Fibroblast of lung (primary cell): Measurements from ENCODE around the gene GOLGA3. TPM values are rescaled to one million over a fixed set of nuclear protein-coding genes. Genes with fewer than 3 reads are reported as not detected.
A peak's percentile ranks its signal among the peaks of the same experiment; 100 is the strongest.
"Not testable (repeated sequence)": the region's sequence is repeated elsewhere in the genome, so short reads cannot be mapped to it uniquely, and the experiment has no call there.

Source experiments
- DNase-seq, 2 donors: peaks; one replicate each; pipeline versions ENCODE4 v3.0.0 to v3.0.0-alpha.2; 2010; ENCODE audit warnings: low read depth in 2 of 2
- H2AFZ ChIP-seq: 2 replicates; pipeline ENCODE4 v1.5.1; 2012; ENCODE audit warnings: low read length, control low read depth, inconsistent platforms
- H3K27ac ChIP-seq: 2 replicates; pipeline ENCODE4 v1.5.1; 2011; ENCODE audit warnings: low read length, control low read depth; ENCODE audit not compliant: insufficient read depth
- H3K27me3 ChIP-seq: 2 replicates; pipeline ENCODE4 v1.5.1; 2011; ENCODE audit warnings: mild to moderate bottlenecking, low read length; ENCODE audit not compliant: control insufficient read depth, insufficient read depth
- H3K36me3 ChIP-seq: 2 replicates; pipeline ENCODE4 v1.5.1; 2011; ENCODE audit warnings: low read length; ENCODE audit not compliant: control insufficient read depth, insufficient read depth
- H3K4me1 ChIP-seq: 2 replicates; pipeline ENCODE4 v1.5.1; 2011; ENCODE audit warnings: low read length; ENCODE audit not compliant: control insufficient read depth, insufficient read depth; ENCODE audit errors: extremely low read depth
- H3K4me2 ChIP-seq: 2 replicates; pipeline ENCODE4 v1.5.1; 2011; ENCODE audit warnings: low read length, control low read depth; ENCODE audit not compliant: insufficient read depth; ENCODE audit errors: extremely low read depth
- H3K4me3 ChIP-seq, 4 experiments: fragments of 200-600 bp in 1 of 4; sonication (generic) in 1 of 4; replicated peaks in 1 of 4; 2 replicates each; pipeline ENCODE4 v1.5.1; 2011 to 2016; ENCODE audit warnings: low read length in 4 of 4, low read depth in 3 of 4, mild to moderate bottlenecking in 3 of 4, control low read depth in 2 of 4, inconsistent platforms in 1 of 4, mixed read lengths in 1 of 4; ENCODE audit not compliant: insufficient read depth in 1 of 4; ENCODE audit errors: control extremely low read depth in 1 of 4
- H3K79me2 ChIP-seq: 2 replicates; pipeline ENCODE4 v1.5.1; 2012; ENCODE audit warnings: mild to moderate bottlenecking, low read length, inconsistent platforms; ENCODE audit not compliant: control insufficient read depth, insufficient read depth
- H3K9ac ChIP-seq: 2 replicates; pipeline ENCODE4 v1.5.1; 2011; ENCODE audit warnings: mild to moderate bottlenecking, low read length, control low read depth; ENCODE audit not compliant: insufficient read depth
- H3K9me3 ChIP-seq: 2 replicates; pipeline ENCODE4 v1.5.1; 2012; ENCODE audit warnings: low read depth, low read length; ENCODE audit not compliant: control insufficient read depth, insufficient read depth
- H4K20me1 ChIP-seq: 2 replicates; pipeline ENCODE4 v1.5.1; 2011; ENCODE audit warnings: low read length; ENCODE audit not compliant: control insufficient read depth, insufficient read depth; ENCODE audit errors: extremely low read depth
- EZH2 ChIP-seq: IDR thresholded peaks from 2 replicates; pipeline ENCODE4 v1.5.1; 2012; ENCODE audit warnings: low read length, control low read depth, mild to moderate bottlenecking; ENCODE audit errors: missing control alignments
- polyA minus RNA-seq: library from RNA; depleted of rRNA, polyadenylated mRNA; stranded (reverse); fragments of >200 nt; gene quantifications from 2 replicates; pipeline ENCODE4 v1.2.3, GENCODE V29; 2011; ENCODE audit warnings: low replicate concordance
- polyA plus RNA-seq, 2 donors: library from polyadenylated mRNA; depleted of rRNA in 1 of 2; stranded (reverse) in 1 of 2; unstranded in 1 of 2; fragments of >200 nt; gene quantifications; 2 replicates each; pipeline ENCODE4 v1.2.1, GENCODE V29; 2011 to 2012; ENCODE audit warnings: missing spikeins in 1 of 2
- total RNA-seq: library from RNA; depleted of rRNA; stranded (reverse); fragments of >200 nt; gene quantifications from 2 replicates; pipeline ENCODE4 v1.2.1, GENCODE V29; 2014
- TF ChIP-seq, protein P1 (sequence below), 2 donors: IDR thresholded peaks in 1 of 2; conservative IDR thresholded peaks in 1 of 2; 1 replicate in 1 of 2; 2 replicates in 1 of 2; pipeline ENCODE4 v1.5.1; 2011 to 2012; ENCODE audit warnings: low read length in 2 of 2, control low read depth in 1 of 2, inconsistent platforms in 1 of 2, low read depth in 1 of 2, mild to moderate bottlenecking in 1 of 2

GOLGA3 gene, protein sequence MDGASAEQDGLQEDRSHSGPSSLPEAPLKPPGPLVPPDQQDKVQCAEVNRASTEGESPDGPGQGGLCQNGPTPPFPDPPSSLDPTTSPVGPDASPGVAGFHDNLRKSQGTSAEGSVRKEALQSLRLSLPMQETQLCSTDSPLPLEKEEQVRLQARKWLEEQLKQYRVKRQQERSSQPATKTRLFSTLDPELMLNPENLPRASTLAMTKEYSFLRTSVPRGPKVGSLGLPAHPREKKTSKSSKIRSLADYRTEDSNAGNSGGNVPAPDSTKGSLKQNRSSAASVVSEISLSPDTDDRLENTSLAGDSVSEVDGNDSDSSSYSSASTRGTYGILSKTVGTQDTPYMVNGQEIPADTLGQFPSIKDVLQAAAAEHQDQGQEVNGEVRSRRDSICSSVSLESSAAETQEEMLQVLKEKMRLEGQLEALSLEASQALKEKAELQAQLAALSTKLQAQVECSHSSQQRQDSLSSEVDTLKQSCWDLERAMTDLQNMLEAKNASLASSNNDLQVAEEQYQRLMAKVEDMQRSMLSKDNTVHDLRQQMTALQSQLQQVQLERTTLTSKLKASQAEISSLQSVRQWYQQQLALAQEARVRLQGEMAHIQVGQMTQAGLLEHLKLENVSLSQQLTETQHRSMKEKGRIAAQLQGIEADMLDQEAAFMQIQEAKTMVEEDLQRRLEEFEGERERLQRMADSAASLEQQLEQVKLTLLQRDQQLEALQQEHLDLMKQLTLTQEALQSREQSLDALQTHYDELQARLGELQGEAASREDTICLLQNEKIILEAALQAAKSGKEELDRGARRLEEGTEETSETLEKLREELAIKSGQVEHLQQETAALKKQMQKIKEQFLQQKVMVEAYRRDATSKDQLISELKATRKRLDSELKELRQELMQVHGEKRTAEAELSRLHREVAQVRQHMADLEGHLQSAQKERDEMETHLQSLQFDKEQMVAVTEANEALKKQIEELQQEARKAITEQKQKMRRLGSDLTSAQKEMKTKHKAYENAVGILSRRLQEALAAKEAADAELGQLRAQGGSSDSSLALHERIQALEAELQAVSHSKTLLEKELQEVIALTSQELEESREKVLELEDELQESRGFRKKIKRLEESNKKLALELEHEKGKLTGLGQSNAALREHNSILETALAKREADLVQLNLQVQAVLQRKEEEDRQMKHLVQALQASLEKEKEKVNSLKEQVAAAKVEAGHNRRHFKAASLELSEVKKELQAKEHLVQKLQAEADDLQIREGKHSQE (N-terminal part only)
- total RNA-seq (109 and 133 TPM in 2 replicates), polyA plus RNA-seq (26.1 and 28.3 TPM in 2 replicates), polyA minus RNA-seq (80.7 and 111 TPM in 2 replicates)
- polyA plus RNA-seq (2012) = 29.1 and 38.7 TPM in 2 replicates

GRCh38 chr12:132828706-132829534 is at the start of gene GOLGA3:
TSS of gene GOLGA3 (minus strand) at chr12:132828869. CDS start at chr12:132822128, 6,741 bp downstream.
- Histone ChIP-seq H3K79me2 (peaks cover 45% of the 10 kb centered on the region), H3K27me3 (no peaks in the 10 kb centered on the region), H3K36me3 (peaks cover 22% of the 10 kb centered on the region), H3K4me3 (peak within 1 kb of the TSS; percentile 71 to 96 (median 78)), H3K4me1 (peaks cover 10% of the 10 kb centered on the region), H3K9ac (peak within 1 kb of the TSS; percentile 98), H4K20me1 (peaks cover 3% of the 10 kb centered on the region), H3K4me2 (peak within 1 kb of the TSS; percentile 91), H3K9me3 (no peaks in the 10 kb centered on the region), H3K27ac (peak within 1 kb of the TSS; percentile 100), H2AFZ (peak within 1 kb of the TSS; percentile 96)
- TF ChIP-seq, protein P1, sequence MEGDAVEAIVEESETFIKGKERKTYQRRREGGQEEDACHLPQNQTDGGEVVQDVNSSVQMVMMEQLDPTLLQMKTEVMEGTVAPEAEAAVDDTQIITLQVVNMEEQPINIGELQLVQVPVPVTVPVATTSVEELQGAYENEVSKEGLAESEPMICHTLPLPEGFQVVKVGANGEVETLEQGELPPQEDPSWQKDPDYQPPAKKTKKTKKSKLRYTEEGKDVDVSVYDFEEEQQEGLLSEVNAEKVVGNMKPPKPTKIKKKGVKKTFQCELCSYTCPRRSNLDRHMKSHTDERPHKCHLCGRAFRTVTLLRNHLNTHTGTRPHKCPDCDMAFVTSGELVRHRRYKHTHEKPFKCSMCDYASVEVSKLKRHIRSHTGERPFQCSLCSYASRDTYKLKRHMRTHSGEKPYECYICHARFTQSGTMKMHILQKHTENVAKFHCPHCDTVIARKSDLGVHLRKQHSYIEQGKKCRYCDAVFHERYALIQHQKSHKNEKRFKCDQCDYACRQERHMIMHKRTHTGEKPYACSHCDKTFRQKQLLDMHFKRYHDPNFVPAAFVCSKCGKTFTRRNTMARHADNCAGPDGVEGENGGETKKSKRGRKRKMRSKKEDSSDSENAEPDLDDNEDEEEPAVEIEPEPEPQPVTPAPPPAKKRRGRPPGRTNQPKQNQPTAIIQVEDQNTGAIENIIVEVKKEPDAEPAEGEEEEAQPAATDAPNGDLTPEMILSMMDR (conservative IDR thresholded peaks at IDR 0.05 in 1 of 2, IDR thresholded peaks at IDR 0.05 in 1 of 2; ENCODE audit: low read depth in 1 of 2, low read length in 2 of 2) = no peak
- no peak for TF ChIP-seq EZH2
- peak; percentile 95 to 96 for DNase-seq

DNA sequence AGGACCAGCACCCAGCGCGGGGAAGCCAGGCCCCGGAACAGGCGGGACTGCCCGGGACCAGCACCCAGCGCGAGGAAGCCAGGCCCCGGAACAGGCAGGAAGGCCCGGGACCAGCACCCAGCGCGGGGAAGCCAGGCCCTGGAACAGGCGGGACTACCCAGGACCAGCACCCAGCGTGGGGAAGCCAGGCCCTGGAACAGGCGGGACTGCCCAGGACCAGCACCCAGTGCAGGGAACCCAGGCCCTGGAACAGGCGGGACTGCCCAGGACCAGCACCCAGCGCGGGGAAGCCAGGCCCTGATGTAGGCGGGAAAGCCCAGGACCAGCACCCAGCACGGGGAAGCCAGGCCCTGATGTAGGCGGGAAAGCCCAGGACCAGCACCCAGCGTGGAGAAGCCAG is 46.0 kb upstream of the GOLGA3 start:
- not testable (repeated sequence) for H3K4me2 ChIP-seq, H3K4me1 ChIP-seq, H4K20me1 ChIP-seq, H3K79me2 ChIP-seq, DNase-seq, H3K9me3 ChIP-seq, H2AFZ ChIP-seq, H3K27me3 ChIP-seq, H3K9ac ChIP-seq, H3K27ac ChIP-seq, H3K4me3 ChIP-seq
- H3K36me3 ChIP-seq = peaks cover 17% of the 10 kb centered on the region

DNA sequence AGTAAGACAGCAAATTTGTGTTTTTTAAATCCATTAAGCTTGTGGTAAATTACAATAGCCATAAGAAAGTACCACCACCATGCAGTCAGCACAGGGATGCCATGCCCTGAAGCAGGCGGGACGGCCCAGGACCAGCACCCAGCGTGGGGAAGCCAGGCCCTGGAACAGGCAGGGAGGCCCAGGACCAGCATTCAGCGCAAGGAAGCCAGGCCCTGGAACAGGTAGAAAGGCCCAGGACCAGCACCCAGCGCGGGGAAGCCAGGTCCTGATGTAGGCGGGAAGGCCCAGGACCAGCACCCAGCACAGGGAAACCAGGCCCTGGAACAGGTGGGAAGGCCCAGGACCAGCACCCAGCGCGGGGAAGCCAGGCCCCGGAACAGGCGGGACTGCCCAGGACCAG is 45.5 kb upstream of the GOLGA3 start:
- Histone ChIP-seq H3K27ac (no peak overlapping the region), H3K4me2 (no peak overlapping the region), H4K20me1 (no peaks in the 10 kb centered on the region), H3K27me3 (no peaks in the 10 kb centered on the region), H3K4me1 (no peaks in the 10 kb centered on the region), H3K79me2 (peaks cover 5% of the 10 kb centered on the region), H3K4me3 (no peak overlapping the region), H3K9me3 (no peaks in the 10 kb centered on the region), H2AFZ (no peak overlapping the region), H3K36me3 (peaks cover 21% of the 10 kb centered on the region), H3K9ac (no peak overlapping the region)
- no peak for TF ChIP-seq EZH2
- TF ChIP-seq, protein P1 (conservative IDR thresholded peaks at IDR 0.05 in 1 of 2, IDR thresholded peaks at IDR 0.05 in 1 of 2; ENCODE audit: low read depth in 1 of 2, low read length in 2 of 2) = no peak
- no peak for DNase-seq
